Tibial artery (tissue), 4 donors: ENCODE measurements around the gene SLIT3.

Source experiments
- DNase-seq, 2 donors: peaks; one replicate each; pipeline ENCODE4 v3.0.0-alpha.2; 2019
- H3K27ac ChIP-seq, 2 donors: fragments of 200-600 bp; sonication (generic) in 1 of 2; 1 replicate in 1 of 2; 2 replicates in 1 of 2; pipeline ENCODE4 v1.5.1; 2018 to 2019; ENCODE audit warnings: mild to moderate bottlenecking in 1 of 2
- H3K27me3 ChIP-seq, 2 donors: fragments of 200-600 bp; sonication (generic) in 1 of 2; one replicate each; pipeline versions ENCODE4 v1.5.1 to v1.6.0; 2016 to 2019
- H3K36me3 ChIP-seq, 3 donors: fragments of 200-600 bp; sonication (generic) in 2 of 3; one replicate each; pipeline ENCODE4 v1.5.1; 2016 to 2019; ENCODE audit warnings: mild to moderate bottlenecking in 2 of 3
- H3K4me1 ChIP-seq, 4 donors: fragments of 200-600 bp; sonication (generic) in 2 of 4; 1 replicate in 3 of 4; 2 replicates in 1 of 4; pipeline ENCODE4 v1.5.1; 2016 to 2019
- H3K4me3 ChIP-seq, 2 donors: fragments of 200-600 bp; sonication (generic) in 1 of 2; 1 replicate in 1 of 2; 2 replicates in 1 of 2; pipeline ENCODE4 v1.5.1; 2018 to 2019; ENCODE audit warnings: mild to moderate bottlenecking in 2 of 2
- H3K9me3 ChIP-seq, 3 donors: fragments of 200-600 bp; sonication (generic) in 1 of 3; one replicate each; pipeline ENCODE4 v1.5.1; 2016 to 2019
- CTCF ChIP-seq, 2 experiments: fragments of 200-600 bp in 1 of 2; fragments of 450-650 bp in 1 of 2; IDR thresholded peaks; one replicate each; pipeline ENCODE4 v1.5.1; 2017 to 2019; ENCODE audit warnings: antibody characterized with exemption in 2 of 2, mild to moderate bottlenecking in 1 of 2, moderate library complexity in 1 of 2
- intact Hi-C: fragments of 100-400 bp; cut with DNase I; formaldehyde crosslinking; loops from one replicate; pipeline ENCODE4 v1.15.0; 2023; ENCODE audit warnings: low total_unique reads

Gene SLIT3

GRCh38 chr5:168886157-168886556 is 414.8 kb downstream of the SLIT3 start:
- Histone ChIP-seq H3K27ac (no peak overlapping the region), H3K36me3 (no peaks in the 10 kb centered on the region), H3K27me3 (no peaks in the 10 kb centered on the region), H3K4me3 (no peak overlapping the region), H3K9me3 (no peaks in the 10 kb centered on the region), H3K4me1 (peaks cover 0 to under 1% (median 0%) of the 10 kb centered on the region in 4 donors)
- intact Hi-C loops = no loop called here
- no peak for DNase-seq
- no peak for TF ChIP-seq CTCF (IDR thresholded peaks at IDR 0.05)

DNA sequence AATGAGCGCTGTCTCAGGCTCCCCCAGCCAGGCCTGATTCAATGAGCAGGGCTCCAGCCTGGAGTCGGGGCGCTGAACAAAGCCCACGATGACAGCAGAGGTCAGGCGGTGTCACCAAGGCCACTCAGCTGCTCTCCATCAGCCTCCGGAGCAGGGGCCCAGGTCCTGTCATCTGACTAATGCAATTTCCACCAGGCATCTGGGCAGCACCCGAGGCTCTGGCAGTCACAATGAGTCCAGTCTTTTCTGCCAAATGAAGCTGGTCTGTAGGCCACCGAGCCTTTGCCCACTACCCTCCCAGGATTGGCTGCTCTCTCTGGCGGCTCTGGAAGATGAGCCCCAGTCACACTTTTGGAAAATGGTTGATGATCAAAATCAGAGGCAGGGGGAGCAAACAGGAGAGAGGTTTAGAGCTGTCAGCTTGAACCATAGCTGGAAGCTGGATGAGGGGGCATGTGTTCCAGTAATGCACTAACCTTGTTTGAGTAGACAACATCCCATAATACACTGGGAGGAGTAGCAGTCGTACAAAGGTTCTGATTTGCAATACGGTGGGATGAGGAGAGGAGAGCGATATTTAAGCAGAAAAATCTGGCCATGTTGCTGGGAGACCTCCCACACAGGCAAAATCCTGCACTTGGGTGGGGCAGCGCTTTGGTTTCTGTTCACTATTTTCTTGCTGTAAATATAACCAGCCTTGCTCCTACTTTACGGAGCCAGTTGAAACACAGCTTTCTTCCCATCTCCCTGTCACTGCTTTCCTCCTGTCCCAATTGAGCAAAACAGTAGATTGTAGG is 415.4 kb downstream of the SLIT3 start:
- no peak for TF ChIP-seq CTCF (IDR thresholded peaks at IDR 0.05)
- Histone ChIP-seq H3K4me3 (no peak overlapping the region), H3K27ac (no peak overlapping the region), H3K27me3 (no peaks in the 10 kb centered on the region), H3K36me3 (no peaks in the 10 kb centered on the region), H3K4me1 (peaks cover 0 to 2% (median 0%) of the 10 kb centered on the region in 4 donors), H3K9me3 (no peaks in the 10 kb centered on the region)
- DNase-seq = no peak
- intact Hi-C loops = no loop called here

DNA sequence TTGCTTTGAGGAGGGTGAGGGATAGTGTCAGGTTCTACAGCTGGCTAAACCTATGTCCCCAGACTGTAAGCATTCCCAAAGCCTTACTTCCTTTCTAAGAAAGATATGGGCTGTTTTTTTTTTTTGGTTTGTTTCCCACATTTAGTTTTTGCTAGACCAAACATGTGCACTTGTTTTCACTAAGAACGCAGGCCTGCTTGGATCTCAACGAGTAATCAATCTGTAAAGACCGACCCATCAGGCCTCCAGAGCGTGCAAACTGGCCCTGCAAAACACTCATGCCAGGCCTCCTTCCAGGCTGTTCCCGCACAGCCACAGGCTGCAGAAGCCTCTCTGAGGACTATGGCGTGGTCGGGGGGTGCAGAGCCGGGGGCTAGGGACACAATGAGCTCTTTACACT is 416.9 kb downstream of the SLIT3 start:
- H3K4me3 ChIP-seq = no peak overlapping the region
- peaks cover 0 to 15% (median 6%) of the 10 kb centered on the region in 4 donors for H3K4me1 ChIP-seq
- DNase-seq = no peak
- intact Hi-C loops = no loop called here
- no peaks in the 10 kb centered on the region for H3K36me3 ChIP-seq
- TF ChIP-seq CTCF (IDR thresholded peaks at IDR 0.05) = no peak
- H3K27me3 ChIP-seq = no peaks in the 10 kb centered on the region
- H3K27ac ChIP-seq = no peak overlapping the region
- no peaks in the 10 kb centered on the region for H3K9me3 ChIP-seq

- H3K9me3 ChIP-seq = no peaks in the 10 kb centered on the region
- peaks cover 0 to 15% (median 6%) of the 10 kb centered on the region in 4 donors for H3K4me1 ChIP-seq
- no peak for DNase-seq
These were observed 417.6 kb downstream of the SLIT3 start for GRCh38 chr5:168883281-168883741.

GRCh38 chr5:168882283-168882682 is 418.7 kb downstream of the SLIT3 start:
- no peaks in the 10 kb centered on the region for H3K36me3 ChIP-seq
- intact Hi-C loops = no loop called here
- no peak for TF ChIP-seq CTCF (IDR thresholded peaks at IDR 0.05)
- H3K27ac ChIP-seq = no peak overlapping the region
- no peak for DNase-seq
- H3K9me3 ChIP-seq = no peaks in the 10 kb centered on the region
- no peaks in the 10 kb centered on the region for H3K27me3 ChIP-seq
- H3K4me3 ChIP-seq = no peak overlapping the region
- peaks cover 0 to 15% (median 6%) of the 10 kb centered on the region in 4 donors for H3K4me1 ChIP-seq

More at GRCh38 chr5:168883281-168883741, 417.6 kb downstream of the SLIT3 start:
- intact Hi-C loops = no loop called here
- Histone ChIP-seq H3K4me3 (no peak overlapping the region), H3K36me3 (no peaks in the 10 kb centered on the region), H3K27ac (no peak overlapping the region), H3K27me3 (no peaks in the 10 kb centered on the region)
- TF ChIP-seq CTCF (IDR thresholded peaks at IDR 0.05) = no peak
